Fibroblast of skin of left biceps (primary cell): Measurements from ENCODE around the gene DLGAP1.
"Not testable (repeated sequence)": the region's sequence is repeated elsewhere in the genome, so short reads cannot be mapped to it uniquely, and the experiment has no call there.

Source experiments
- DNase-seq, 2 experiments: peaks; one replicate each; pipeline ENCODE4 v3.0.0-alpha.2; 2013; ENCODE audit warnings: low read depth in 2 of 2

DLGAP1 gene

GRCh38 chr18:3660739-3661515 is 794.2 kb downstream of the DLGAP1 start:
- no peak for DNase-seq

GRCh38 chr18:3658529-3658928 is 796.6 kb downstream of the DLGAP1 start:
- no peak for DNase-seq

- no peak for DNase-seq
These were observed 799.7 kb downstream of the DLGAP1 start for GRCh38 chr18:3655254-3656050.

- no peak for DNase-seq
These were observed 800.5 kb downstream of the DLGAP1 start for GRCh38 chr18:3654442-3655253.

DNA sequence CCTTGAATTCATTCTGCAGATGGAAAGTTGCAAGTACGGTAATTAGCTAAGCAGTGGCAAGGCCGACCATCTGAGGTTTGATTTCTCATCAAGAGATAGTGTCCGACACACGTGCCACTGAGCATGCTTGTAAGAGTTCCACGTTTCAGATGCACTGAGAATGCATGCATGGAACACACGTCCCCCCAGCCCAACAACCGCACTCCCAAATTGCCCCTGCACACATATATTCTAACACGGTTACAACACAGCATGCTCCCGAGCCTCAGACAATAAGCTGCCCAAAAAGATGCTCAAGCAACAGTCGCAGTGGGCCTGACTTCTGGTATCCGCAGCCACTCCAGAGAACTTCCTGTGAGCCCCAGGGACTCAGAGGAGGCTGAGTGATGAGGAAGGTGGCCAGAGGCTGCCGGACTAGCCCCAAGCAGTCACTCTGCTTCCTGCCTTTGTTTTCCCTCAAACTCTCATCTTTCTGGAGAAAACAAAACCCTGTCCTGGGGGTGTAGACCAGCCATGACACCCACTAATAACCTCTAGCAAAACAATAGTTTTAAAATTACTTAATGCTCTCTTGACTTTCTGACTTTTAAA is 801.2 kb downstream of the DLGAP1 start:
- no peak for DNase-seq

DNA sequence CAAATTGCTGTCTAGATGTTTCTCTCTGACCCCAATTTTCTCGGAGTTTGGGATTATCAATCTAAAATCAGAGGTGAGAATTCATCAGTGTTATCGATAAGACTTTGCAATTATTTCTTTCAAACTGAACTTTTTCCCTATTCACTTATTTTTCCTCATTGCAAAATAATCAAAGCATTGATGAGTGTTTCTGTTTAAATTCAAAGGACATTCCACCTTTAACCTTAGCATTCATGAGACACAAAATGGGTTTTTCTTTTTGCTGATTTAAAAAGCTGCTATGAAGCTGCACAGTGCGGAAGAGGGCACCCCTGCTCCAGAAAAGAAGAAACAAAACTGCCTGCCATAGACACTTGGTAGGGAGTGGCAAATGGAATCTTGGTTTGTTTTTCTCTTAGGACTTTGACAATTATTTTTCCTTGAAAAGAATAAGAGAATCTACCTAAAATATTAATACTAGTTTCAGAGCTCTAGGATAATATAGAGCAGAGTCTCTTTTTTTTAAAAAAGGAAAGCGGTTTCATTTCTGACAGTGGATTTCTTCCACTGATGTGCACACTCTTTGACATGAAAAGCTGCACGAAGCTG is 801.8 kb downstream of the DLGAP1 start:
- DNase-seq, result no peak

- peak; percentile 84 to 87 for DNase-seq
These were observed 802.5 kb downstream of the DLGAP1 start for GRCh38 chr18:3652380-3653262.

DNA sequence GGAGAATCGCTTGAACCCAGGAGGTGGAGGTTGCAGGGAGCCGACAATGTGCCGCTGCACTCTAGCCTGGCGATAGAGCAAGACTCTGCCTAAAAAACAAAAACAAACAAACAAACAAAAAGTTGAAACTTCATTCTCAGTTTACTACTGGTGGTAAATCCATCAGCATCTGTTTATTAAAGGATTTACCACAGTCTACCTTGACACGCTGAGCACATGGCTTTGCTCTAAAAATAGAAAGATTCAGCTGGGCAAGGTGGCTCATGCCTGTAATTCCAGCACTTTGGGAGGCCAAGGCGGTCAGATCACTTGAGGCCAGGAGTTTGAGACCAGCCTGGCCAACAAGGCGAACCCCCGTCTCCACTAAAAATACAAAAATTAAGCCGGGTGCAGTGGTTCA is 803.8 kb downstream of the DLGAP1 start:
- DNase-seq, result no peak

DNA sequence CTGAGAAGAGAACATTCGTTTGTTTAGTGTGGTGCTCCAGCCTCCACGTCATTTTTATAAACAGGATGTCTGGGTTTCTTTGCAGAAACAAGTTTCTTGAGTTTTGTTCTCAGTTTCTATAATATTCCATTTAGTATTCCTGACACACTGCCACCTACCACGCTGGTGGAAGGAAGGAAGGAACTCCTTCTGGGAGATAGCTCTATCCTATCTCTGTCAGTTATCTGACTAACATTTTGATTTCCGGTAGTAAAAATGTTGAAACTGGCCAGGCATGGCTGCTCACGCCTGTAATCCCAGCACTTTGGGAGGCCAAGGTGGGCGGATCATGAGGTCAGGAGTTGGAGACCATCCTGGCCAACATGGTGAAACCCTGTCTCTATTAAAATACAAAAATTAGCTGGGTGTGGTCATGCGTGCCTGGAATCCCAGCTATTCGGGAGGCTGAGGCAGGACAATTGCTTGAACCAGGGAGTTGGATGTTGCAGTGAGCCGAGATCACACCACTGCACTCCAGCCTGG is 804.5 kb downstream of the DLGAP1 start:
- not testable (repeated sequence) for DNase-seq

GRCh38 chr18:3649633-3650426 is 805.3 kb downstream of the DLGAP1 start:
- DNase-seq, result peak; percentile 33 to 39

DNA sequence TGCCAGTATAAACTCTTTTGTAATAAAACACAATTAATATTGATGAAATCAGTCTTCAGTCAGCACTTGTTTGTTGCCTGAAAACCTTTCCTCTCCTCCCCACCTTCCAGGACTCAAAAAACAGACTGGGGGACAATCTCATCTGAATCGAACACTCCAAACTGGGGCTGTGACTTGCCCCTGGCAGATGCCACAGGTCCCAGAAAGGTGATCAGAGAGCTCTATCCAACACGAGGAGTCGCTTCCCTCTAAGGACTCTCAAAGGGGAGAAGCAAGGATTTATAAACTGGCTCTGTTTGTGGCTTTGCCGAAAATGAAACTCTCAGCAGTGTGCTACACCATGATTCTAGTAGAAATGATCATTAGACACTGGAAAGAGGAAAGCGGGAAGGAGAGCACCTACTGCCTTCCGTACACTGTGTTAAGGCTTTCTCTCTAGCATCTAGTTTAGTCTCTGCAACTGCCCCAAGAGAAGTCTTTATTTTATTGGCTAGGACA is 805.9 kb downstream of the DLGAP1 start:
- no peak for DNase-seq

- DNase-seq, result no peak
These were observed 806.5 kb downstream of the DLGAP1 start for GRCh38 chr18:3648641-3649040.

DNA sequence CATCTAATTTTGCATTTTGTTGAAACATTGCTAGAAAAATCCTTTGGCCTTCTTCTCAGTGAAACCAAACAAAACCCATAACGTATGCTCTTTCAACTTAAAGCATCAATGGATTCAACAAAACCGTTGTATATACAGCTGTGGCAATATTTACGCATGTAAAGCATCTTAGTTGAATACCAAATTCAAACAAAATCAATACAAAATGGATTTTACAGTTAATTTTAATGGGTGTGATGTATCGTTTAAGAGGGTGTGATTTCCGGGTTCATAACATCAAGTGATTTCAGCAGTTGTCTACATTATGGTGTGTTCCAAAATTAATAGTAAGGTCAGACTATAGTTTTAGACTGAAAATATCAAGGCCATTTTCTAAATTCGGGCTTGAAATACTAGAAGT is 806.9 kb downstream of the DLGAP1 start:
- no peak for DNase-seq

- DNase-seq, result no peak
These were observed 807.5 kb downstream of the DLGAP1 start for GRCh38 chr18:3647636-3648035.

GRCh38 chr18:3645384-3646156 is 809.5 kb downstream of the DLGAP1 start:
- DNase-seq, result no peak

- DNase-seq, result no peak
These were observed 820.7 kb downstream of the DLGAP1 start for GRCh38 chr18:3634250-3634939.

- DNase-seq, result no peak
These were observed 823.2 kb downstream of the DLGAP1 start for GRCh38 chr18:3631887-3632286.
